IMR-90 (cell line): Measurements from ENCODE around the gene PDIA4. TPM values are rescaled to one million over a fixed set of nuclear protein-coding genes. Genes with fewer than 3 reads are reported as not detected.
"Not testable (repeated sequence)": the region's sequence is repeated elsewhere in the genome, so short reads cannot be mapped to it uniquely, and the experiment has no call there.

Source experiments
- ATAC-seq: fragments of 200-7000 bp; cut with Tn5 transposase; 2 replicates; pipeline ENCODE4 v1.9.1; 2020; ENCODE audit warnings: low read depth, mild to moderate bottlenecking, moderate library complexity
- BruUV-seq: library from RNA; stranded (reverse); fragments of 400-500 nt; replicated peaks from 2 replicates; lab custom pipeline; 2021; lab: Mats Ljungman, UMichigan
- CTCF ChIA-PET: fragments of 300-600 bp; formaldehyde crosslinking; extraction: SDS; loops from one replicate; lab custom pipeline; 2021; ENCODE audit warnings: antibody characterized with exemption; lab: Yijun Ruan, JAX
- POLR2A ChIA-PET: fragments of 300-600 bp; sonication (Branson Sonifier 250); formaldehyde crosslinking; loops from one replicate; lab custom pipeline; 2022; ENCODE audit warnings: antibody characterized with exemption; ENCODE audit not compliant: unreplicated experiment; lab: Charles Lee
- DNase-seq: peaks from one replicate; pipeline ENCODE4 v3.0.0; 2013
- H2AFZ ChIP-seq: replicated peaks from 2 replicates; pipeline ENCODE3; 2013; ENCODE audit warnings: low read length, mild to moderate bottlenecking; ENCODE audit not compliant: poor library complexity
- H2AK5ac ChIP-seq: 2 replicates; pipeline ENCODE4 v1.6.1; 2013; ENCODE audit warnings: low read depth, low read length, inconsistent platforms
- H2AK9ac ChIP-seq: replicated peaks from 2 replicates; pipeline ENCODE3; 2013; ENCODE audit warnings: mild to moderate bottlenecking, low read depth, low read length, moderate library complexity; ENCODE audit not compliant: poor library complexity
- H2BK120ac ChIP-seq: 2 replicates; pipeline ENCODE4 v1.6.1; 2013; ENCODE audit warnings: low read depth, low read length, inconsistent platforms
- H2BK15ac ChIP-seq: 3 replicates; pipeline ENCODE4 v1.6.1; 2013; ENCODE audit warnings: low read depth, low read length, inconsistent platforms
- H2BK20ac ChIP-seq: 2 replicates; pipeline ENCODE4 v1.6.1; 2013; ENCODE audit warnings: low read depth, mild to moderate bottlenecking, inconsistent platforms, low read length, moderate library complexity
- H2BK5ac ChIP-seq: 2 replicates; pipeline ENCODE4 v1.6.1; 2013; ENCODE audit warnings: mild to moderate bottlenecking, low read depth, low read length, inconsistent platforms; ENCODE audit not compliant: poor library complexity, severe bottlenecking
- H3K14ac ChIP-seq: replicated peaks from 2 replicates; pipeline ENCODE4 v1.6.1; 2013; ENCODE audit warnings: low read depth, low read length, inconsistent platforms
- H3K18ac ChIP-seq: 2 replicates; pipeline ENCODE4 v1.6.1; 2013; ENCODE audit warnings: low read depth, low read length, control low read depth
- H3K23ac ChIP-seq: 2 replicates; pipeline ENCODE4 v1.6.1; 2013; ENCODE audit warnings: low read depth, low read length, inconsistent platforms
- H3K27ac ChIP-seq: 2 replicates; pipeline ENCODE4 v1.5.1; 2013; ENCODE audit warnings: mild to moderate bottlenecking, control low read depth, low read length; ENCODE audit not compliant: insufficient read depth
- H3K27me3 ChIP-seq: 2 replicates; pipeline ENCODE4 v1.6.1; 2013; ENCODE audit warnings: low read length; ENCODE audit not compliant: control insufficient read depth, insufficient read depth
- H3K36me3 ChIP-seq: 2 replicates; pipeline ENCODE4 v1.6.1; 2013; ENCODE audit warnings: low read length, mixed read lengths; ENCODE audit not compliant: control insufficient read depth, insufficient read depth
- H3K4ac ChIP-seq: 2 replicates; pipeline ENCODE4 v1.6.1; 2013; ENCODE audit warnings: low read depth, low read length, inconsistent platforms
- H3K4me1 ChIP-seq: 2 replicates; pipeline ENCODE4 v1.6.1; 2013; ENCODE audit warnings: low read length, mixed read lengths; ENCODE audit not compliant: control insufficient read depth, insufficient read depth
- H3K4me2 ChIP-seq: 2 replicates; pipeline ENCODE4 v1.6.1; 2013; ENCODE audit warnings: low read depth, mild to moderate bottlenecking, control low read depth, low read length, moderate library complexity
- H3K4me3 ChIP-seq: 2 replicates; pipeline ENCODE4 v1.5.1; 2013; ENCODE audit warnings: low read depth, mild to moderate bottlenecking, control low read depth, low read length, moderate library complexity; ENCODE audit not compliant: insufficient read depth
- H3K56ac ChIP-seq: 2 replicates; pipeline ENCODE4 v1.6.1; 2013; ENCODE audit warnings: low read length, inconsistent platforms; ENCODE audit not compliant: insufficient read depth; ENCODE audit errors: extremely low read depth
- H3K79me1 ChIP-seq, 2 experiments: 2 replicates each; pipeline ENCODE4 v1.6.1; 2013; ENCODE audit warnings: low read length in 2 of 2, inconsistent platforms in 1 of 2, low read depth in 1 of 2
- H3K9ac ChIP-seq: 2 replicates; pipeline ENCODE4 v1.6.1; 2013; ENCODE audit warnings: low read depth, low read length, control low read depth
- H3K9me1 ChIP-seq: 2 replicates; pipeline ENCODE4 v1.6.1; 2013; ENCODE audit warnings: low read length, inconsistent platforms; ENCODE audit not compliant: insufficient read depth
- H3K9me3 ChIP-seq: 2 replicates; pipeline ENCODE4 v1.6.1; 2013; ENCODE audit warnings: low read length; ENCODE audit not compliant: control insufficient read depth, insufficient read depth
- H4K20me1 ChIP-seq: 2 replicates; pipeline ENCODE4 v1.6.1; 2013; ENCODE audit warnings: low read length, inconsistent platforms; ENCODE audit not compliant: insufficient read depth
- H4K5ac ChIP-seq: 2 replicates; pipeline ENCODE4 v1.6.1; 2013; ENCODE audit warnings: mild to moderate bottlenecking, low read depth, low read length, control low read depth
- H4K8ac ChIP-seq, 2 experiments: 2 replicates each; pipeline ENCODE4 v1.6.1; 2013; ENCODE audit warnings: low read depth in 2 of 2, low read length in 2 of 2, control low read depth in 1 of 2, inconsistent platforms in 1 of 2
- H4K91ac ChIP-seq: 2 replicates; pipeline ENCODE4 v1.6.1; 2013; ENCODE audit warnings: low read depth, low read length, inconsistent platforms; ENCODE audit not compliant: insufficient read depth
- CEBPB ChIP-seq: IDR thresholded peaks from 2 replicates; pipeline ENCODE4 v1.6.1; 2012; ENCODE audit warnings: low read depth, low read length, improper control_type of control experiment
- FOS ChIP-seq: fragments of 150-350 bp; IDR thresholded peaks from 2 replicates; pipeline ENCODE4 v1.6.1; 2016; ENCODE audit warnings: low read depth, low read length
- MXI1 ChIP-seq: IDR thresholded peaks from 2 replicates; pipeline ENCODE4 v1.6.1; 2012; ENCODE audit warnings: low read depth, mild to moderate bottlenecking, low read length, moderate library complexity, borderline replicate concordance
- NFE2L2 ChIP-seq: fragments of 150-350 bp; IDR thresholded peaks from 2 replicates; pipeline ENCODE4 v1.6.1; 2016; ENCODE audit warnings: low read depth, mild to moderate bottlenecking, low read length
- POLR2A ChIP-seq: IDR thresholded peaks from 2 replicates; pipeline ENCODE4 v1.6.1; 2012; ENCODE audit warnings: mild to moderate bottlenecking, low read depth, low read length
- RAD21 ChIP-seq: IDR thresholded peaks from 2 replicates; pipeline ENCODE4 v1.6.1; 2012; ENCODE audit warnings: low read length, improper control_type of control experiment
- RCOR1 ChIP-seq: IDR thresholded peaks from 2 replicates; pipeline ENCODE4 v1.6.1; 2012; ENCODE audit warnings: mild to moderate bottlenecking, low read length, improper control_type of control experiment; ENCODE audit not compliant: insufficient replicate concordance
- SMC3 ChIP-seq: fragments of 150-350 bp; IDR thresholded peaks from 2 replicates; pipeline ENCODE4 v1.6.1; 2016; ENCODE audit warnings: low read depth, mild to moderate bottlenecking, antibody characterized with exemption, low read length, moderate library complexity
- WGBS, 2 experiments: methylation state at CpG; one replicate each; pipeline versions ENCODE4 v1.1.5 to v1.1.7; 2013; ENCODE audit warnings: missing lambda C conversion rate in 2 of 2; ENCODE audit not compliant: insufficient read length in 1 of 2; ENCODE audit errors: extremely low coverage in 2 of 2; 5-methylcytosine and 5-hydroxymethylcytosine counted together
- dilution Hi-C: fragments of 300-500 bp; cut with HindIII; formaldehyde crosslinking; loops from one replicate; pipeline ENCODE4 v1.14.3; 2018; ENCODE audit warnings: low sequenced_read_pairs; ENCODE audit not compliant: unreplicated experiment
- in situ Hi-C: fragments of 300-500 bp; cut with MboI; formaldehyde crosslinking; loops from 3 replicates; pipeline ENCODE4 v1.14.3; 2019; ENCODE audit warnings: low sequenced_read_pairs, inconsistent platforms, mixed read lengths
- intact Hi-C: fragments of 100-400 bp; cut with micrococcal nuclease; formaldehyde crosslinking; loops from 2 replicates; pipeline ENCODE4 v1.10.0; 2022
- polyA plus RNA-seq, 3 experiments: library from polyadenylated mRNA; depleted of rRNA; stranded (reverse); fragments of >200 nt; gene quantifications; 2 replicates each; pipeline ENCODE4 v1.2.3, GENCODE V29; 2012; ENCODE audit warnings: low replicate concordance in 1 of 3
- total RNA-seq: library from RNA; depleted of rRNA; stranded (reverse); fragments of >200 nt; gene quantifications from 2 replicates; pipeline ENCODE4 v1.2.3, GENCODE V29; 2012
- TF ChIP-seq, protein P1 (sequence below): conservative IDR thresholded peaks from 2 replicates; pipeline ENCODE4 v1.5.1; 2012; ENCODE audit warnings: mild to moderate bottlenecking, low read depth, low read length, improper control_type of control experiment

The PDIA4 gene
- total and polyA plus RNA-seq, 2 of the 4 experiments (the other 2 are of a cell fraction): 241 to 304 TPM

GRCh38 chr7:149041350-149041749 lies 13.0 kb upstream of the PDIA4 start:
- TF ChIP-seq MXI1: no peak
- TF ChIP-seq RAD21: no peak
- TF ChIP-seq, protein P1, sequence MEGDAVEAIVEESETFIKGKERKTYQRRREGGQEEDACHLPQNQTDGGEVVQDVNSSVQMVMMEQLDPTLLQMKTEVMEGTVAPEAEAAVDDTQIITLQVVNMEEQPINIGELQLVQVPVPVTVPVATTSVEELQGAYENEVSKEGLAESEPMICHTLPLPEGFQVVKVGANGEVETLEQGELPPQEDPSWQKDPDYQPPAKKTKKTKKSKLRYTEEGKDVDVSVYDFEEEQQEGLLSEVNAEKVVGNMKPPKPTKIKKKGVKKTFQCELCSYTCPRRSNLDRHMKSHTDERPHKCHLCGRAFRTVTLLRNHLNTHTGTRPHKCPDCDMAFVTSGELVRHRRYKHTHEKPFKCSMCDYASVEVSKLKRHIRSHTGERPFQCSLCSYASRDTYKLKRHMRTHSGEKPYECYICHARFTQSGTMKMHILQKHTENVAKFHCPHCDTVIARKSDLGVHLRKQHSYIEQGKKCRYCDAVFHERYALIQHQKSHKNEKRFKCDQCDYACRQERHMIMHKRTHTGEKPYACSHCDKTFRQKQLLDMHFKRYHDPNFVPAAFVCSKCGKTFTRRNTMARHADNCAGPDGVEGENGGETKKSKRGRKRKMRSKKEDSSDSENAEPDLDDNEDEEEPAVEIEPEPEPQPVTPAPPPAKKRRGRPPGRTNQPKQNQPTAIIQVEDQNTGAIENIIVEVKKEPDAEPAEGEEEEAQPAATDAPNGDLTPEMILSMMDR: no peak
- TF ChIP-seq FOS: no peak
- no peak for TF ChIP-seq CEBPB
- TF ChIP-seq RCOR1: no peak
- TF ChIP-seq SMC3: no peak
- no peak for TF ChIP-seq NFE2L2
- no peak for TF ChIP-seq POLR2A
- H3K56ac ChIP-seq: no peak overlapping the region
- no peaks in the 10 kb centered on the region for H3K4me1 ChIP-seq
- DNase-seq (no peak), ATAC-seq (no peak)
- no peak overlapping the region for H4K5ac ChIP-seq
- no peak overlapping the region for H4K91ac ChIP-seq
- no peak overlapping the region for H3K27ac ChIP-seq
- no peak overlapping the region for H2AFZ ChIP-seq
- no TSS peak for BruUV-seq
- ChIA-PET POLR2A (no interaction called here), CTCF (interaction anchor here (0.6 kb wide), 1 partner anchor 1586 kb away, joined by 3 read pairs; no protein-coding TSS in a partner anchor)
- no peaks in the 10 kb centered on the region for H3K9me3 ChIP-seq
- WGBS, 2 experiments: no CpG with 5 or more reads among the region's 5 CpGs
- no peak overlapping the region for H3K4me2 ChIP-seq
- no peak overlapping the region for H3K14ac ChIP-seq
- no peak overlapping the region for H2AK5ac ChIP-seq
- H3K27me3 ChIP-seq: no peaks in the 10 kb centered on the region
- no peak overlapping the region for H2BK15ac ChIP-seq
- in situ Hi-C loops: no loop called here
- no peak overlapping the region for H2BK120ac ChIP-seq
- no peak overlapping the region for H2BK5ac ChIP-seq
- no peaks in the 10 kb centered on the region for H3K79me1 ChIP-seq
- no peaks in the 10 kb centered on the region for H4K20me1 ChIP-seq
- H3K36me3 ChIP-seq: no peaks in the 10 kb centered on the region
- H3K18ac ChIP-seq: no peak overlapping the region
- H3K9ac ChIP-seq: no peak overlapping the region
- no peak overlapping the region for H2AK9ac ChIP-seq
- H4K8ac ChIP-seq: no peak overlapping the region
- no peak overlapping the region for H3K23ac ChIP-seq
- intact Hi-C loops: no loop called here
- no peak overlapping the region for H3K4me3 ChIP-seq
- H3K9me1 ChIP-seq: no peaks in the 10 kb centered on the region
- no peak overlapping the region for H2BK20ac ChIP-seq
- H3K4ac ChIP-seq: no peak overlapping the region
- dilution Hi-C loops: no loop called here

DNA sequence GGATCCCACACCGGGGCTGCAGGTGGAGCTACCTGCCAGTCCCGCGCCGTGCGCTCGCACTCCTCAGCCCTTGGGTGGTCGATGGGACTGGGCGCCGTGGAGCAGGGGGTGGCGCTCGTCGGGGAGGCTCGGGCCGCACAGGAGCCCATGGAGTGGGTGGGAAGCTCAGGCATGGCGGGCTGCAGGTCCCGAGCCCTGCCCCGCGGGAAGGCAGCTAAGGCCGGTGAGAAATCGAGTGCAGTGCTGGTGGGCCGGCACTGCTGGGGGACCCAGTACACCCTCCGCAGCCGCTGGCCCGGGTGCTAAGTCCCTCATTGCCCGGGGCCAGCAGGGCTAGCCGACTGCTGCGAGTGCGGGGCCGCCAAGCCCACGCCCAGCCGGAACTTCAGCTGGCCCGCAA lies 10.3 kb upstream of the PDIA4 start:
- H3K36me3 ChIP-seq, BruUV-seq, in situ Hi-C loops, H3K9ac ChIP-seq, H2AK9ac ChIP-seq, H3K23ac ChIP-seq, H3K9me3 ChIP-seq, H2BK120ac ChIP-seq, H3K18ac ChIP-seq, H3K4ac ChIP-seq, DNase-seq, dilution Hi-C loops, H4K5ac ChIP-seq, H2BK20ac ChIP-seq, H3K14ac ChIP-seq, H4K20me1 ChIP-seq, H3K9me1 ChIP-seq, H2BK5ac ChIP-seq, POLR2A ChIA-PET, H3K4me2 ChIP-seq, intact Hi-C loops, CTCF ChIA-PET, H2BK15ac ChIP-seq, H3K27me3 ChIP-seq, H2AFZ ChIP-seq, ATAC-seq, H4K8ac ChIP-seq, H3K4me1 ChIP-seq, H3K4me3 ChIP-seq, H3K56ac ChIP-seq, H4K91ac ChIP-seq, H2AK5ac ChIP-seq, H3K79me1 ChIP-seq, H3K27ac ChIP-seq: not testable (repeated sequence)
- WGBS, 2 experiments: no CpG with 5 or more reads among the region's 32 CpGs
